OCI-LY7 (cell line): ENCODE results near the gene GALNT7.

ENCODE experiments used
- CTCF ChIP-seq: fragments of 200-600 bp; sonication (generic); conservative IDR thresholded peaks from 2 replicates; pipeline ENCODE4 v1.5.1; 2014; ENCODE audit warnings: mild to moderate bottlenecking, antibody characterized with exemption, low read length, moderate library complexity, mixed read lengths
- EZH2phosphoT487 ChIP-seq: fragments of 200-600 bp; sonication (generic); IDR thresholded peaks from 2 replicates; pipeline ENCODE4 v1.6.1; 2018; ENCODE audit warnings: low read depth, borderline replicate concordance, mild to moderate bottlenecking, mixed run types, antibody characterized with exemption, low read length, moderate library complexity, mixed read lengths

GRCh38 chr4:173269280-173269679 is 100.7 kb downstream of the GALNT7 start:
- TF ChIP-seq CTCF (no peak), EZH2phosphoT487 (no peak)
